SK-N-SH treated with all-trans-retinoic acid at 6 μM for 48 hours (cell line): ENCODE measurements around the gene INCA1.

Experiments used
- ARNTL ChIP-seq: fragments of 450-650 bp; formaldehyde crosslinking; IDR thresholded peaks from 2 replicates; pipeline ENCODE4 v1.5.0; 2020; ENCODE audit warnings: low read depth, mild to moderate bottlenecking, moderate library complexity, borderline replicate concordance
- CSDC2 ChIP-seq: fragments of 250-450 bp; sonication (Bioruptor Pico); IDR thresholded peaks from 2 replicates; pipeline ENCODE4 v1.5.0; 2020; ENCODE audit warnings: mild to moderate bottlenecking, moderate library complexity
- TCF4 ChIP-seq: fragments of 250-450 bp; sonication (Bioruptor Pico); IDR thresholded peaks from 2 replicates; pipeline ENCODE4 v1.8.0; 2021; ENCODE audit warnings: mild to moderate bottlenecking, moderate library complexity, borderline replicate concordance

DNA sequence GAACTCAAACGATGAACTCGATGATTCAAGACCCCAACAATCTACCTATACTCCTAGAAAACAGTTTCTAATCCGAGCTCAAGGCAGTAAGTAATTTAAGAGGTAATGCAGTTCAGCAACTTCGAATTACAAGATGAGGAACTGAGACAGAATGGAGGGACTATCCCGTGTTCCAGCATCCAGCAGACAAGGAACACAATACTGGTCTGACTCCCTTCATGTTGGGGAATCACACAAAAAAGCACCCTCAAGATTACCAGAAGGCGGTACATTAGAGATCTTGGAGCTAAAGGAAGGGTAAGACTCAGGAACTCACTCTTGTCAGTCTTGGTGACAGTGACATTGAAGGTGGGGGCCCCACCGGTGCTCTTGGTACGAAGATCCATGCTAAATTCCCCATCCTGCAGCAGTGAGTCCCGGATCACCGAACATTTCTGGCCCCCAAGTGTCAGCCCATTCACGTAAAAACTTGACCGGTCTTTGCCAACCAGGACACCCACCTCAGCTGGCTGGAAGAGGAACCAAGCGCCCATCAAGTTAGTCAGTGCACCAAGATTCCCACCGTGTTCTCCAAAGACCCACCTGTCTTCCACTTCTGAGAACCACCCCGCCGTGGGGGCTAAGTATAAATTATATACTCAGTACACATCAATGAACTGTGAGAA, 50.9 kb downstream of the INCA1 start:
- TF ChIP-seq CSDC2: no peak
- TF ChIP-seq ARNTL (CRISPR knock-in tag): no peak
- TF ChIP-seq TCF4 (CRISPR knock-in tag): no peak
